Esophagus squamous epithelium (tissue), 5 donors: ENCODE measurements around the gene PPARA. TPM values are rescaled to one million over a fixed set of nuclear protein-coding genes. Genes with fewer than 3 reads are reported as not detected.

Experiments used
- DNase-seq: peaks from one replicate; lab custom pipeline; 2025; lab: John Stamatoyannopoulos, UW
- H3K27ac ChIP-seq, 4 donors: fragments of 200-600 bp; sonication (generic); one replicate each; pipeline ENCODE4 v1.5.1; 2016 to 2019; ENCODE audit warnings: mild to moderate bottlenecking in 1 of 4
- H3K27me3 ChIP-seq, 4 donors: fragments of 200-600 bp; sonication (generic); 1 replicate in 3 of 4; 2 replicates in 1 of 4; pipeline versions ENCODE4 v1.5.1 to v1.6.0; 2017 to 2021; ENCODE audit warnings: antibody characterized with exemption in 1 of 4
- H3K36me3 ChIP-seq, 3 donors: fragments of 200-600 bp; sonication (generic); one replicate each; pipeline ENCODE4 v1.5.1; 2016 to 2019
- H3K4me1 ChIP-seq, 3 donors: fragments of 200-600 bp; sonication (generic); one replicate each; pipeline ENCODE4 v1.5.1; 2017 to 2019
- H3K4me3 ChIP-seq, 4 donors: fragments of 200-600 bp; sonication (generic); 1 replicate in 3 of 4; 2 replicates in 1 of 4; pipeline ENCODE4 v1.5.1; 2016 to 2019; ENCODE audit warnings: mild to moderate bottlenecking in 2 of 4, moderate library complexity in 1 of 4
- H3K9me3 ChIP-seq, 3 donors: fragments of 200-600 bp; sonication (generic); one replicate each; pipeline ENCODE4 v1.5.1; 2016 to 2019
- POLR2A ChIP-seq, 4 donors: fragments of 450-650 bp; IDR thresholded peaks; one replicate each; pipeline ENCODE4 v1.6.1; 2017; ENCODE audit warnings: antibody characterized with exemption in 4 of 4, mild to moderate bottlenecking in 4 of 4, moderate library complexity in 3 of 4
- WGBS, 2 donors: methylation state at CpG; one replicate each; pipeline ENCODE4 v1.1.5; 2018; 5-methylcytosine and 5-hydroxymethylcytosine counted together
- intact Hi-C: fragments of 100-400 bp; cut with DNase I; formaldehyde crosslinking; loops from one replicate; pipeline ENCODE4 v1.15.0; 2022
- total RNA-seq, 4 donors: library from RNA; depleted of rRNA; stranded (reverse); fragments of >200 nt; gene quantifications; one replicate each; pipeline ENCODE4 v1.1.0, GENCODE V29; 2016
- TF ChIP-seq, protein P1 (sequence below), 6 experiments: fragments of 450-650 bp in 4 of 6; fragments of 200-600 bp in 2 of 6; sonication (generic) in 2 of 6; IDR thresholded peaks; one replicate each; pipeline ENCODE4 v1.5.1; 2016 to 2019; ENCODE audit warnings: antibody characterized with exemption in 6 of 6, mild to moderate bottlenecking in 4 of 6, moderate library complexity in 4 of 6
- donor health status: DM: yes; HTN: yes; CAD: no.

The PPARA gene
- total RNA-seq, 4 donors from 2014 or later, result 7.7 to 18.5 (median 10.1) TPM

DNA sequence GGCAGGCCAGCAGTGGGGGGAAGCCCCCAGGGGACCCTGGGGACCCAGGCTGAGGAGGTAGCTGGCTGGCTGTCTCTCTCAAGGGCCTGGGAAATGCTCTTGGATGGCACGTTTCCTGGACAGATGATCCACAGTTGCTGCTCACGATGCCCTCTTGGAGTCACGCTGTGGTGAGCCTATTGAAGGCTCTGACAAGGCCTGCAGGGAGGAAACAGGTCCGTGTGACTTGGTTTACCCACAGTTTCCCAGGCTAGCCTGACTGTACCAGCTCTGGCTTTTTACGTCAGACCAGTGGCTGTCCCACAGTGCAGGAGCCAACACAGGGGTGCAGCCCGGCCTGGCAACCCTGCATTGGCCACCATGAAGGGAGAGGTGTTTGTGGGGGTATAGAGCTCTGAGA is 29.2 kb upstream of the PPARA start:
- WGBS, 2 donors, result 76 to 87% methylated on average over 3 to 6 of the region's 6 CpGs
- intact Hi-C loops, result loop anchor here (5.0 to 10.0 kb wide), 2 partner anchors 191 to 414 kb away; partner anchors contain the start of gene CELSR1
- no peak for DNase-seq
- Histone ChIP-seq H3K36me3 (no peaks in the 10 kb centered on the region), H3K9me3 (no peaks in the 10 kb centered on the region), H3K4me3 (no peak overlapping the region), H3K27me3 (no peaks in the 10 kb centered on the region), H3K4me1 (peaks cover 9 to 49% (median 22%) of the 10 kb centered on the region in 3 donors), H3K27ac (no peak overlapping the region)
- TF ChIP-seq, protein P1, sequence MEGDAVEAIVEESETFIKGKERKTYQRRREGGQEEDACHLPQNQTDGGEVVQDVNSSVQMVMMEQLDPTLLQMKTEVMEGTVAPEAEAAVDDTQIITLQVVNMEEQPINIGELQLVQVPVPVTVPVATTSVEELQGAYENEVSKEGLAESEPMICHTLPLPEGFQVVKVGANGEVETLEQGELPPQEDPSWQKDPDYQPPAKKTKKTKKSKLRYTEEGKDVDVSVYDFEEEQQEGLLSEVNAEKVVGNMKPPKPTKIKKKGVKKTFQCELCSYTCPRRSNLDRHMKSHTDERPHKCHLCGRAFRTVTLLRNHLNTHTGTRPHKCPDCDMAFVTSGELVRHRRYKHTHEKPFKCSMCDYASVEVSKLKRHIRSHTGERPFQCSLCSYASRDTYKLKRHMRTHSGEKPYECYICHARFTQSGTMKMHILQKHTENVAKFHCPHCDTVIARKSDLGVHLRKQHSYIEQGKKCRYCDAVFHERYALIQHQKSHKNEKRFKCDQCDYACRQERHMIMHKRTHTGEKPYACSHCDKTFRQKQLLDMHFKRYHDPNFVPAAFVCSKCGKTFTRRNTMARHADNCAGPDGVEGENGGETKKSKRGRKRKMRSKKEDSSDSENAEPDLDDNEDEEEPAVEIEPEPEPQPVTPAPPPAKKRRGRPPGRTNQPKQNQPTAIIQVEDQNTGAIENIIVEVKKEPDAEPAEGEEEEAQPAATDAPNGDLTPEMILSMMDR (IDR thresholded peaks at IDR 0.05), result no peak
- TF ChIP-seq POLR2A (IDR thresholded peaks at IDR 0.05), result no peak

DNA sequence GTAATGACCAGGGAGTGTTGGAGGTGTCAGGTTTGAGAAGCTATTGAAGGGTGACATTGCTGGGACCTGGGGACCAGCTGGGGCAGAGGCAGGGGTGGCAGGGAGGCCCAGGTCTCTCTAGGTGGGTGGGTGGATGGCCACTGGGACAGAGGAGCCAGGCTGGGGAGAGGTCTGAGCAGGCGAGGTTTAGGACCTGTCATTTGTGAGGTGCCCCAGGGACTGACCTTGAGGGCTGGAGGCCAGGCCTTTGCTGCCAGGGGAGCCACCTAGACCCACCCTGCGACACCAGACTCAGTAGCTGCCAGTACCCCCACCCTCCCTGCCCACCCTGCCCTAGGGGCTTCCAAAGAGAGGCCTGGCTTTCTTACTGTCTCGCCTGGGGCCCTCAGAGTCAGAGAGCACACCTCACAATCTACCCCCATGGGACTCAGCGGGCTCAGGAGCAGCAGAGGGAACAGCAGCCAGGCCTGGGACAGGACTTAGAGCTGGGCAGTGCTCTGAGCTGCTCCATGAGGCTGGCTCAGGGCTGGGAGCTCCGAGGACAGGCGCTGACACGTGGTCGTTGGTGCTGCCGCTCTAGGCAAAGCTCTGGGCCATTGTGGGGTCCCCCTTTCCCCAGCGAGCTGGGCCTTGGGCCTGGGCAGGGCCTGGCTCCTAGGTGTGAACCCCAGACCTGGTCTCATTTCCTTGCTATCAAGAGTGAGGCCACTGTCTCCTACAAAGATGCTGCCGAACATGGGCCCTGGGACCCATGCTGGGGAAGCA is 28.6 kb upstream of the PPARA start:
- Histone ChIP-seq H3K4me3 (no peak overlapping the region), H3K27ac (no peak overlapping the region), H3K27me3 (no peaks in the 10 kb centered on the region), H3K36me3 (no peaks in the 10 kb centered on the region), H3K4me1 (peaks cover 6 to 48% (median 16%) of the 10 kb centered on the region in 3 donors), H3K9me3 (no peaks in the 10 kb centered on the region)
- intact Hi-C loops, result loop anchor here (5.0 to 10.0 kb wide), 2 partner anchors 191 to 413 kb away; partner anchors contain the start of gene CELSR1
- TF ChIP-seq, protein P1 (IDR thresholded peaks at IDR 0.05), result no peak
- TF ChIP-seq POLR2A (IDR thresholded peaks at IDR 0.05), result no peak
- WGBS, 2 donors, result 38% methylated on average over 7 of the region's 11 CpGs; no CpG with 5 or more reads in 1 of the 2 donors
- no peak for DNase-seq

DNA sequence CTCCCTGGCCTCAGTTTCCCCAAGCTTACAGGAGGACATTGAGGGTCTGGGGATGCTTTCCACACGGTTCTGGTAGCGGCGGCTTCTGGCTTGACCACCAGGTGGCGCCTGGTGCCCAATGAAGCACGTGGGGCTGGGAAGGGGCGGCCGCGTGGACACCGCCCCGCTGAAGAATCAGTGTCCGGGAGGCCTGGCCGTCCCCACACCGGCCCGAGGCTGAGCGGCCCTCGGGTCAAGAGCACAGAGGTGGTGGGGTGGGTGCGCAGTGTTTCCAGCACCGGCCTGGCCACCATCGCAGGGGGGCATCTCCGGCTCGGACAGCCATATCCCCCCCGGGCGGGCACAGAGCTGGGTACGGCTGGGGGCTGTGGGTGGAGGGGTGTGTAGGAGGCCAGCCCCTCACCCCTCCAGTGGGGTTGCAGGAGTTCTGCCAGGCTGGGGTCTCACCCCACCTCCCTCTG is 27.8 kb upstream of the PPARA start:
- peak overlapping the region in 2 of 4 donors; percentile 4 to 28 for H3K4me3 ChIP-seq
- intact Hi-C loops, result loop anchor here (5.0 to 10.0 kb wide), 2 partner anchors 190 to 412 kb away; partner anchors contain the start of gene CELSR1
- no peaks in the 10 kb centered on the region for H3K36me3 ChIP-seq
- 2% methylated on average over 8 of the region's 24 CpGs; no CpG with 5 or more reads in 1 of the 2 donors for WGBS, 2 donors
- peaks cover 3 to 43% (median 13%) of the 10 kb centered on the region in 3 donors for H3K4me1 ChIP-seq
- TF ChIP-seq, protein P1 (IDR thresholded peaks at IDR 0.05), result peak; percentile 89 to 95 (median 92)
- TF ChIP-seq POLR2A (IDR thresholded peaks at IDR 0.05), result no peak
- no peaks in the 10 kb centered on the region for H3K27me3 ChIP-seq
- no peak for DNase-seq
- no peak overlapping the region for H3K27ac ChIP-seq
- H3K9me3 ChIP-seq, result no peaks in the 10 kb centered on the region

DNA sequence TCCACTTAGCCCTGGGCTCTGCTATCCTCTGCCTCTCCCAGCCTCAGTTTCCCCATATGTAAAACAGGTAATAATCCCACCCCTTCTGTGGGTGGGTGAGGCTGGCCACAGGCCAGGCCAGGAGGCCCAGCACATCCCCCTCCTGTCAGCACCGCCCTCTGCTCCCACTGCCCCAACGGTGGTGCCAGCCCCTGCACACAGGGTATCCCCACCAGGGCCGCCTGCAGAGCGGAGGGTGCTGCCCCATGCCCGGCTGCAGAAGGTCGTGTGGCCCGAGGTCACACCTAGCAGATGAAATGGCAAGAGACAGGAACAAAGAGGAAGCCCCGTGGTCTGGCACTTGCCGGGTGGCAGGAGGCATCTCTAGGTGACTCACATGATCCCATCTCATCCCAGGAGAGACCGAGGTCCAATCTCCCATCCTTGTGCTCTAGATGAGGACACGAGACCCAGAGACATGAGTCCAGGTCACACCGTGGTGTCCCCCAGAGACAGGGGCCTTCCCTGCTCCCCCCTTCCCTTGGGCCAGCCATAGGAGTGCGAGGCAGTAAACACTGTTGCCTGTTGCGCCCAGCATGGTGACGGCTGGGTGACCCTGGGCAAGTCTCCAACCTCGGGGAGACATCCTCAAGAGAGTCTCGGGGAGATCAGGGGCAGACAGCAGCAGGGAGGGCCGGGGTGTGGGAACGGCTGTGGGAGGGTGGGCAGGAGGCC is 27.2 kb upstream of the PPARA start:
- Histone ChIP-seq H3K4me3 (no peak overlapping the region), H3K4me1 (peaks cover 3 to 43% (median 13%) of the 10 kb centered on the region in 3 donors), H3K36me3 (no peaks in the 10 kb centered on the region), H3K27ac (no peak overlapping the region), H3K9me3 (no peaks in the 10 kb centered on the region), H3K27me3 (no peaks in the 10 kb centered on the region)
- no peak for TF ChIP-seq POLR2A (IDR thresholded peaks at IDR 0.05)
- TF ChIP-seq, protein P1 (IDR thresholded peaks at IDR 0.05), result no peak
- no peak for DNase-seq
- intact Hi-C loops, result loop anchor here (5.0 to 10.0 kb wide), 2 partner anchors 189 to 412 kb away; partner anchors contain the start of gene CELSR1
- WGBS, 2 donors, result 20% methylated on average over 1 of the region's 19 CpGs; no CpG with 5 or more reads in 1 of the 2 donors
